A549 (cell line): ENCODE measurements around the gene TNS1. TPM values are rescaled to one million over a fixed set of nuclear protein-coding genes. Genes with fewer than 3 reads are reported as not detected.

Experiments used
- ATAC-seq, 2 experiments: fragments of 200-7000 bp in 1 of 2; fragments of >200 bp in 1 of 2; cut with Nextera tagmentation in 1 of 2; cut with Tn5 transposase in 1 of 2; 3 replicates each; pipeline versions ENCODE4 v1.8.0 to v1.9.1; 2018 to 2020; ENCODE audit warnings: mild to moderate bottlenecking in 1 of 2, moderate library complexity in 1 of 2
- CTCF ChIA-PET: fragments of 300-600 bp; sonication (Branson Sonifier 250); formaldehyde crosslinking; extraction: SDS; loops from one replicate; lab custom pipeline; 2021; ENCODE audit warnings: antibody characterized with exemption, inconsistent platforms; lab: Yijun Ruan, JAX
- POLR2A ChIA-PET: fragments of 350-600 bp; formaldehyde crosslinking; extraction: SDS; loops from one replicate; lab custom pipeline; 2021; ENCODE audit warnings: antibody characterized with exemption, inconsistent platforms; lab: Yijun Ruan, JAX
- DNase-seq, 2 experiments: peaks; one replicate each; pipeline versions ENCODE4 v3.0.0 to v3.0.0-alpha.2; 2011 to 2016; ENCODE audit warnings: low read depth in 1 of 2, low spot score in 1 of 2
- FAIRE-seq: peaks from 2 replicates; lab custom pipeline; 2011; peaks lifted over from hg19 to GRCh38; lab: Jason Lieb, UNC
- H3K27ac ChIP-seq, 2 experiments: fragments of >200 bp; sonication (Bioruptor Twin); formaldehyde crosslinking; 3 replicates each; pipeline ENCODE4 v1.5.1; 2016 to 2017
- H3K4me1 ChIP-seq: fragments of >200 bp; sonication (Bioruptor Twin); formaldehyde crosslinking; 3 replicates; pipeline ENCODE4 v1.6.1; 2016
- H3K4me2 ChIP-seq: fragments of >200 bp; sonication (Bioruptor Twin); formaldehyde crosslinking; 3 replicates; pipeline ENCODE4 v1.6.1; 2016
- H3K4me3 ChIP-seq: fragments of >200 bp; sonication (Bioruptor Twin); formaldehyde crosslinking; 3 replicates; pipeline ENCODE4 v1.5.1; 2016
- H3K9me3 ChIP-seq: fragments of >200 bp; sonication (Bioruptor Twin); formaldehyde crosslinking; 3 replicates; pipeline ENCODE4 v1.6.1; 2016
- BHLHE40 ChIP-seq: IDR thresholded peaks from 2 replicates; pipeline ENCODE4 v1.6.1; 2012; ENCODE audit warnings: low read depth, low read length, inconsistent platforms
- CBX2 ChIP-seq: fragments of 200-600 bp; sonication (generic); IDR thresholded peaks from 2 replicates; pipeline ENCODE4 v1.6.1; 2016; ENCODE audit warnings: low read depth, mild to moderate bottlenecking, borderline replicate concordance
- EHMT2 ChIP-seq: fragments of 200-600 bp; sonication (generic); IDR thresholded peaks from 2 replicates; pipeline ENCODE4 v1.6.1; 2016; ENCODE audit warnings: antibody characterized with exemption, low read depth, mild to moderate bottlenecking, moderate library complexity
- ELK1 ChIP-seq: fragments of 150-350 bp; IDR thresholded peaks from 2 replicates; pipeline ENCODE4 v1.6.1; 2014; ENCODE audit warnings: low read depth, mild to moderate bottlenecking, low read length
- FOSL2 ChIP-seq, 2 experiments: fragments of 450-650 bp in 1 of 2; fragments of >200 bp in 1 of 2; sonication (Bioruptor Twin) in 1 of 2; formaldehyde crosslinking; IDR thresholded peaks; 2 replicates each; pipeline versions ENCODE4 v1.5.0 to v1.6.1; 2016 to 2020; ENCODE audit warnings: mild to moderate bottlenecking in 1 of 2, moderate library complexity in 1 of 2
- FOXS1 ChIP-seq: fragments of 250-450 bp; sonication (Bioruptor Pico); IDR thresholded peaks from 2 replicates; pipeline ENCODE4 v1.5.0; 2020; ENCODE audit warnings: mild to moderate bottlenecking, moderate library complexity
- HEYL ChIP-seq: fragments of 250-450 bp; sonication (Bioruptor Pico); IDR thresholded peaks from 2 replicates; pipeline ENCODE4 v1.8.0; 2021; ENCODE audit warnings: mild to moderate bottlenecking, moderate library complexity
- HMGXB4 ChIP-seq: fragments of 250-450 bp; sonication (Bioruptor Pico); IDR thresholded peaks from 2 replicates; pipeline ENCODE4 v1.5.0; 2021; ENCODE audit warnings: mild to moderate bottlenecking, moderate library complexity, borderline replicate concordance
- HOXB13 ChIP-seq: fragments of 250-450 bp; sonication (Bioruptor Pico); IDR thresholded peaks from 2 replicates; pipeline ENCODE4 v1.5.0; 2020; ENCODE audit warnings: low read depth, mild to moderate bottlenecking, moderate library complexity
- JUN ChIP-seq, 2 experiments: fragments of >200 bp; sonication (Bioruptor Twin); formaldehyde crosslinking; IDR thresholded peaks; 2 replicates in 1 of 2; 3 replicates in 1 of 2; pipeline ENCODE4 v1.6.1; 2016 to 2017
- KDM1A ChIP-seq: fragments of 200-600 bp; sonication (generic); IDR thresholded peaks from 2 replicates; pipeline ENCODE4 v1.6.1; 2016; ENCODE audit warnings: low read depth, mild to moderate bottlenecking
- MAFK ChIP-seq: fragments of 450-650 bp; IDR thresholded peaks from 2 replicates; pipeline ENCODE4 v1.6.1; 2014; ENCODE audit not compliant: partially characterized antibody
- MYC ChIP-seq: IDR thresholded peaks from 2 replicates; pipeline ENCODE4 v1.6.1; 2012; ENCODE audit warnings: mild to moderate bottlenecking, inconsistent platforms, low read length, improper control_type of control experiment, borderline replicate concordance
- POLR2A ChIP-seq: IDR thresholded peaks from 2 replicates; pipeline ENCODE4 v1.6.1; 2012; ENCODE audit warnings: mild to moderate bottlenecking, low read length
- POLR2AphosphoS2 ChIP-seq: conservative IDR thresholded peaks from 2 replicates; pipeline ENCODE4 v1.6.1; 2012; ENCODE audit warnings: low read length, improper control_type of control experiment, inconsistent platforms
- RAD21 ChIP-seq, 2 experiments: fragments of >200 bp in 1 of 2; sonication (Bioruptor Twin) in 1 of 2; formaldehyde crosslinking in 1 of 2; IDR thresholded peaks in 1 of 2; conservative IDR thresholded peaks in 1 of 2; 2 replicates in 1 of 2; 3 replicates in 1 of 2; pipeline ENCODE4 v1.6.1; 2012 to 2018; ENCODE audit warnings: inconsistent platforms in 1 of 2
- RARB ChIP-seq: fragments of 250-450 bp; sonication (Bioruptor Pico); IDR thresholded peaks from 2 replicates; pipeline ENCODE4 v1.8.0; 2021; ENCODE audit warnings: mild to moderate bottlenecking, moderate library complexity
- RFX5 ChIP-seq: fragments of 450-650 bp; IDR thresholded peaks from 2 replicates; pipeline ENCODE4 v1.7.1; 2014; ENCODE audit warnings: antibody characterized with exemption, mild to moderate bottlenecking, moderate library complexity
- ZC3H11A ChIP-seq: fragments of 450-650 bp; IDR thresholded peaks from 2 replicates; pipeline ENCODE4 v1.6.1; 2014; ENCODE audit warnings: antibody characterized with exemption, mild to moderate bottlenecking
- ZNF302 ChIP-seq: fragments of 250-450 bp; sonication (Bioruptor Pico); IDR thresholded peaks from 2 replicates; pipeline ENCODE4 v1.9.0; 2021; ENCODE audit warnings: inconsistent platforms, mild to moderate bottlenecking, moderate library complexity
- WGBS: methylation state at CpG from one replicate; pipeline ENCODE4 v1.1.6; 2017; ENCODE audit errors: missing lambda C conversion rate; 5-methylcytosine and 5-hydroxymethylcytosine counted together
- polyA plus RNA-seq, 4 experiments: library from polyadenylated mRNA; depleted of rRNA in 3 of 4; stranded (reverse); fragments of >200 nt; fragmentation: RNase III in 1 of 4; extraction: RNeasy Plus Mini Kit Qiagen cat#74134 plus additional on column Dnase treatment in 1 of 4; gene quantifications; 2 replicates in 3 of 4; 3 replicates in 1 of 4; pipeline ENCODE4 v1.2.3, GENCODE V29; 2011 to 2017

The TNS1 gene
- polyA plus RNA-seq, 2 of the 4 experiments (the other 2 are of a cell fraction), result 4.9 to 10.6 TPM

- no peak for ATAC-seq
- no peak overlapping the region for H3K4me2 ChIP-seq
- H3K9me3 ChIP-seq, result no peaks in the 10 kb centered on the region
- 54% methylated on average over 3 of the region's 3 CpGs for WGBS
- POLR2A ChIA-PET, result interaction anchor here (0.6 kb wide), 1 partner anchor 1171 kb away, joined by 3 read pairs; no protein-coding TSS in a partner anchor
- no peak overlapping the region for H3K4me3 ChIP-seq
- TF ChIP-seq POLR2AphosphoS2 (no peak), ZNF302 (CRISPR knock-in tag) (no peak), FOXS1 (no peak), ELK1 (no peak), HMGXB4 (no peak), RFX5 (no peak), CBX2 (no peak), KDM1A (no peak), RAD21 (conservative IDR thresholded peaks at IDR 0.05 in 1 of 2, IDR thresholded peaks at IDR 0.05 in 1 of 2) (no peak)
- FAIRE-seq, result no peak
- CTCF ChIA-PET, result interaction anchor here (0.8 to 11.3 kb wide), 37 partner anchors 8 to 148 kb away, joined by 3 to 112 read pairs (median 6); no protein-coding TSS in a partner anchor
- peaks cover 7% of the 10 kb centered on the region; the same call in 2 of the 3 replicates for H3K4me1 ChIP-seq
- no peak overlapping the region for H3K27ac ChIP-seq
- DNase-seq, result no peak
These were observed 116.7 kb downstream of the TNS1 start for GRCh38 chr2:217886091-217886490.

- Histone ChIP-seq H3K4me2 (no peak overlapping the region), H3K9me3 (no peaks in the 10 kb centered on the region), H3K4me1 (no peaks in the 10 kb centered on the region), H3K4me3 (no peak overlapping the region), H3K27ac (no peak overlapping the region)
- FAIRE-seq (no peak), DNase-seq (no peak), ATAC-seq (no peak)
- TF ChIP-seq HOXB13, result no peak
- ChIA-PET POLR2A (no interaction called here), CTCF (interaction anchor here (0.7 to 11.3 kb wide), 7 partner anchors 16 to 103 kb away, joined by 3 to 112 read pairs (median 67); no protein-coding TSS in a partner anchor)
- WGBS, result 75% methylated on average over 8 of the region's 8 CpGs
These were observed 117.8 kb downstream of the TNS1 start for GRCh38 chr2:217884985-217885384.

- Histone ChIP-seq H3K4me3 (no peak overlapping the region), H3K4me2 (no peak overlapping the region), H3K9me3 (no peaks in the 10 kb centered on the region), H3K4me1 (no peaks in the 10 kb centered on the region), H3K27ac (no peak overlapping the region)
- no peak for FAIRE-seq
- ATAC-seq, result no peak
- 90% methylated on average over 14 of the region's 14 CpGs for WGBS
- DNase-seq, result no peak
- TF ChIP-seq JUN (IDR thresholded peaks at IDR 0.05), result no peak
- no peak for TF ChIP-seq FOSL2 (IDR thresholded peaks at IDR 0.05)
- TF ChIP-seq FOSL2 (CRISPR knock-in tag; IDR thresholded peaks at IDR 0.05), result no peak
- no peak for TF ChIP-seq EHMT2
- TF ChIP-seq RARB (CRISPR knock-in tag), result no peak
- no peak for TF ChIP-seq BHLHE40
- TF ChIP-seq MAFK, result no peak
- no peak for TF ChIP-seq MYC
- TF ChIP-seq RAD21 (conservative IDR thresholded peaks at IDR 0.05 in 1 of 2, IDR thresholded peaks at IDR 0.05 in 1 of 2), result no peak
- TF ChIP-seq HMGXB4, result no peak
- no peak for TF ChIP-seq ZC3H11A
- TF ChIP-seq HEYL, result no peak
- TF ChIP-seq POLR2A, result no peak
- no peak for TF ChIP-seq ZNF302 (CRISPR knock-in tag)
- TF ChIP-seq POLR2AphosphoS2, result no peak
- ChIA-PET CTCF (interaction anchor here (1.0 to 11.3 kb wide), 9 partner anchors 9 to 200 kb away, joined by 3 to 112 read pairs (median 7); no protein-coding TSS in a partner anchor), POLR2A (no interaction called here)
These were observed 121.9 kb downstream of the TNS1 start for GRCh38 chr2:217880891-217881290.
